Stomach smooth muscle (tissue), 2 donors: ENCODE results near the gene CCDC182.

Source experiments
- H3K27ac ChIP-seq: one replicate; pipeline ENCODE4 v1.7.0; 2013; ENCODE audit warnings: mild to moderate bottlenecking, low read length, inconsistent platforms
- H3K27me3 ChIP-seq, 2 donors: one replicate each; pipeline ENCODE4 v1.7.0; 2013; ENCODE audit warnings: low read length in 2 of 2; ENCODE audit not compliant: insufficient read depth in 2 of 2, control insufficient read depth in 1 of 2
- H3K36me3 ChIP-seq, 2 donors: one replicate each; pipeline ENCODE4 v1.7.0; 2013; ENCODE audit warnings: low read length in 2 of 2; ENCODE audit not compliant: control insufficient read depth in 2 of 2, insufficient read depth in 2 of 2
- H3K4me1 ChIP-seq: one replicate; pipeline ENCODE4 v1.7.0; 2013; ENCODE audit warnings: low read length; ENCODE audit not compliant: control insufficient read depth, insufficient read depth
- H3K4me3 ChIP-seq, 2 donors: one replicate each; pipeline ENCODE4 v1.7.0; 2013; ENCODE audit warnings: low read length in 2 of 2
- H3K9ac ChIP-seq, 2 donors: one replicate each; pipeline ENCODE4 v1.7.0; 2013; ENCODE audit warnings: low read length in 2 of 2, mild to moderate bottlenecking in 1 of 2
- H3K9me3 ChIP-seq, 2 donors: one replicate each; pipeline ENCODE4 v1.7.0; 2013; ENCODE audit warnings: low read length in 2 of 2; ENCODE audit not compliant: control insufficient read depth in 2 of 2
- donor health status: healthy.
- donor health status: Pancreatic carcinoma.

CCDC182 gene

DNA sequence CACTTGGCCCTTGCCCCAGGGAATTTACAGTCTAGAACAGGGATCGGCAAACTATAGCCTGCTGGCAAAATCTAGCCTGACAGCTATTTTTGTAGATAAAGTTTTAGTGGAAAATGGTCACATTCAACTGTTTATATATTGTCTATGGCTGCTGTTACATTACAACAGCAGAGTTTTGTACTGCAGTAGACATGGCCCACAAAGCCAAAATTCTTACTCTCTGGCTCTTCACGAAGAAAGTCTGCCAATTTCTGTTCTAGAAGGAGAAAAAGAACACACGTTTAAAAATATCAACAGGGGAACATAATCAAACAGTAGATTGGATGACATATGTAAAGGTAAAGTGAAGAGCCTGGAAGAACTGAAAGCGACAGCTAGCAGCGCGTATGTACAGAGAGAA lies 33.2 kb upstream of the CCDC182 start:
- H3K4me3 ChIP-seq, result no peak overlapping the region
- no peaks in the 10 kb centered on the region for H3K9me3 ChIP-seq
- H3K27me3 ChIP-seq, result peaks cover 7 to 8% of the 10 kb centered on the region in 2 donors
- H3K36me3 ChIP-seq, result no peaks in the 10 kb centered on the region
- H3K4me1 ChIP-seq, result peaks cover 18% of the 10 kb centered on the region
- no peak overlapping the region for H3K27ac ChIP-seq
- H3K9ac ChIP-seq, result no peak overlapping the region

DNA sequence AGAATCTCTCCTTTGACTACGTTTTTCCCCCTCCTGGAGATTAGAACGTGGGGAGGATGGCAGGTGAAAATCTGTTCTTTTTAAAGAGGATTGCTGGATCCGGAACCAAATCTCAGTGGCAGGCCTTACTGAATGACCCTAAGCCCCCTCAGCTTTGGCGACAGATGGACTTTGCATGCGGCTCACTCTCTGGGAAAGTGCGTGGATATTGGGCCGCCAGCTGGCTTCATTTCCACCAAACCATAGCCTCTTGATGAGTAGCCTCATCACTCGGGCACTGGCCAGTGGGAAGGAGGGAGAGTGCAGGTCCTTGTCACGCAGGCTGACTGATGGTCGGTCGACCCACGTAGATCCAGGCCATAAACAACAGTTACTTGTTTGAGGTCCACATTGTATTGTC lies 31.3 kb upstream of the CCDC182 start:
- H3K36me3 ChIP-seq, result no peaks in the 10 kb centered on the region
- no peaks in the 10 kb centered on the region for H3K9me3 ChIP-seq
- H3K4me1 ChIP-seq, result peaks cover 5% of the 10 kb centered on the region
- no peak overlapping the region for H3K27ac ChIP-seq
- no peak overlapping the region for H3K9ac ChIP-seq
- H3K4me3 ChIP-seq, result no peak overlapping the region
- H3K27me3 ChIP-seq, result peaks cover 0 to 4% of the 10 kb centered on the region in 2 donors

DNA sequence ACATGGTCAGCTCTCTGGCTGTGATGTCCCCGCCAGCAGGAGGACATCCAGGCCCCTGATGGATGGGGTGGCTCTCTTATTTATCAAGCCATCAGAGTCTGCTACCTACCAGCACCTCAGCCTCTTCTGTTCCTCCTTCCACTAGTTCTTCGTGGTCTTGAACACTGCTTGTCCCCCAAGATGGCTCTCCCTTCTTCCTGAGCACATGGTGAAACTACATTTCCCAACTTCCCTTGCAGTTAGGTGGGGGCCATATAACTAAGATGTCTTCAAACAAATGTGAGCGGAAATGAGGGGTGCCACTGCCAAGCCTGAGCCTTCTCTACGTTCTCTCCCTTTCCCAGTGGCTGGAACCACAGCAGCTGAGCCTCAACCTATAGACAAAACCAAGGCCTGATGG lies 29.8 kb upstream of the CCDC182 start:
- no peak overlapping the region for H3K27ac ChIP-seq
- no peaks in the 10 kb centered on the region for H3K36me3 ChIP-seq
- H3K4me1 ChIP-seq, result peaks cover 5% of the 10 kb centered on the region
- H3K27me3 ChIP-seq, result peaks cover 0 to 4% of the 10 kb centered on the region in 2 donors
- H3K9ac ChIP-seq, result no peak overlapping the region
- H3K9me3 ChIP-seq, result no peaks in the 10 kb centered on the region
- H3K4me3 ChIP-seq, result no peak overlapping the region

DNA sequence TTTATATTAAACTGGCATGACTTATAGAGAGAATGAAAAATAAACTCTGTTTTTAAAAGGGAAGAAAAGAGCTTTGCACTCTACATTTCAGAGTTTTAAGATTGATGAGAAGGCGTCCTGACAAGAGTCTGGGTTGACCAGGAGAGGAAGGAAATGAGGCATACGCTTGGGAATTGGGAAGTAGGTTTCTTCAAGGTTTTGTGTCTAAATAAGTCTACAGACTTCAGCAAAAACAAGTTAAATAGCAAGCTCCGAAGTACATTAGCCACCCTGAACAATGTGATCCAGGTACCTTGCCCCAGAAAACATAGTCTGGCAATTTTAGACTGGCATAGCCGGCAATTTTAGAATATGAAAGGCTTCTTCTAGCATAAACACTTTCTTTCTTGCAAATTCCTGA lies 28.5 kb upstream of the CCDC182 start:
- peaks cover 0 to 4% of the 10 kb centered on the region in 2 donors for H3K27me3 ChIP-seq
- no peak overlapping the region for H3K27ac ChIP-seq
- H3K4me3 ChIP-seq, result no peak overlapping the region
- no peaks in the 10 kb centered on the region for H3K9me3 ChIP-seq
- H3K36me3 ChIP-seq, result no peaks in the 10 kb centered on the region
- H3K4me1 ChIP-seq, result peaks cover 5% of the 10 kb centered on the region
- H3K9ac ChIP-seq, result no peak overlapping the region

DNA sequence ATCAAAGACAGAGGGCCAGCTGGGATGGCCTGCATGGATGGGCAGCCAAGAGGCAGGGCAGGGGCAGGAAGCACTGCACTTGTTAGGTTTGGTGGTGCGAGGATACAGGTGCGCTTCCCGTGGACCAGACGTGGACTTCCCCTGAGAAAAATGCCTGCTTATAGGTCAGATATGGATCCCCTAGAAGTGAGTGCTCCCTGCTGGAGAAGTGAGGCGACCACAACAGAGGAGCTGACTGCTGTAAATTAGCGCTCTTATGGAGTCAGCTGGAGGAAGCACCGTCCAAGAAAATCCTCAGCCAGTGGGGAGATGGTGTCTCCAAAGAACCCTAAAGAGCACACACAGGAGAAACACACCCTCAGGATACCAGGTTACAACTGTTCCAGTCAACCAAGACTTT lies 27.7 kb upstream of the CCDC182 start:
- Histone ChIP-seq H3K4me3 (no peak overlapping the region), H3K9me3 (no peaks in the 10 kb centered on the region)

DNA sequence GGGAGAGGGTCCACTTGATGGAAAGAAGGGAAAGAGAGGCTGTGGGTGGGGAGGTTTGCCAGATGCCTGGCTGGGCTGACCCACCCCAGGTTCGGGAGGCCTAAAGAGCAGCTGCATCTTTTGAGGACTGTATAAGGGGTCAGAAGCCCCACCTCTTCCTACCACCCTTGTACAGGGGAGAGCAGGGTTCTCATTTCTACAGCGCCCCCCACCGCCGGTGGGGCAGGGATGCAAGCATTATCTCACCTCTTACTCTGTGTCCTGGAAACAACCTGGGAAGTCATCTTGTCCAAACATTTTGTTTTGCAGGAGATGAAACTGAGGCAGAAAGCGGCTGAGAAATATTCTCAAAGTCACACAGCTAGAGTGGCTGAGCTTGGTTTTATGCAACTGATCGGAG lies 22.5 kb upstream of the CCDC182 start:
- H3K4me1 ChIP-seq, result no peaks in the 10 kb centered on the region
- no peak overlapping the region for H3K4me3 ChIP-seq
- H3K36me3 ChIP-seq, result no peaks in the 10 kb centered on the region
- H3K9ac ChIP-seq, result no peak overlapping the region
- H3K9me3 ChIP-seq, result no peaks in the 10 kb centered on the region
- H3K27me3 ChIP-seq, result no peaks in the 10 kb centered on the region
- no peak overlapping the region for H3K27ac ChIP-seq

More for the DNA sequence above, 27.7 kb upstream of the CCDC182 start:
- Histone ChIP-seq H3K27ac (no peak overlapping the region), H3K36me3 (no peaks in the 10 kb centered on the region), H3K9ac (no peak overlapping the region), H3K27me3 (peaks cover 0 to 4% of the 10 kb centered on the region in 2 donors), H3K4me1 (peaks cover 5% of the 10 kb centered on the region)

DNA sequence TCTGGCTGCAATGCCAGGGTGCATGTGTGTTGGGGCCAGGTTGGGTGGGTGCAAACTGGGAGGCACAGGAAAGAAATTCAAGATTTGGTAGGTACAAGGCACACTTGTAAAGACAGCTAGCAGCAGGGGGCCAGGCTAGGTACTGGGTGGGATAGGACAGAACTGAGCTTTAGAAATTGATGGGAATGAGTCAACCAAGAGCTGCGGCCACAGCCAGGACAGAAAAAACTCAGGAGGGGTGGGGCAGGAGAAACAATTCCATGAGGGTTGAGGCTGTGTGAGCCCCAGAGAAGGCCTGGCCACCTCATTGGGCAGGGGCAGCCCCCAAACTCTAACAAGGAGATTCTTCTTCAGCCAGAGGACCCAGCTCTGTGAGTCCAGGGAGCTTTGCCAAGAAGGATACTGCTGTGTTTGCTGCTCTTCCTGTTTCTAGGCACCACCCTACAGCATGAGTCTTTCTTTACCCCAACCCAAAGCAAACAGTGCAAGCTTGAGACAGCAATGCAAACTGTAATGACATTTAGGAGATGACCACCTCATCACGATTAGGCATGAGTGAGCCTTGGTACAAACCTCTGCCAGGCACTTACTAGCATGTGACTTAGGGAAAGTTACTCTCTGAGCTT lies 21.3 kb upstream of the CCDC182 start:
- Histone ChIP-seq H3K9me3 (no peaks in the 10 kb centered on the region), H3K4me3 (no peak overlapping the region), H3K4me1 (no peaks in the 10 kb centered on the region), H3K27me3 (peaks cover 6% of the 10 kb centered on the region in 2 donors), H3K36me3 (no peaks in the 10 kb centered on the region), H3K27ac (no peak overlapping the region), H3K9ac (no peak overlapping the region)

DNA sequence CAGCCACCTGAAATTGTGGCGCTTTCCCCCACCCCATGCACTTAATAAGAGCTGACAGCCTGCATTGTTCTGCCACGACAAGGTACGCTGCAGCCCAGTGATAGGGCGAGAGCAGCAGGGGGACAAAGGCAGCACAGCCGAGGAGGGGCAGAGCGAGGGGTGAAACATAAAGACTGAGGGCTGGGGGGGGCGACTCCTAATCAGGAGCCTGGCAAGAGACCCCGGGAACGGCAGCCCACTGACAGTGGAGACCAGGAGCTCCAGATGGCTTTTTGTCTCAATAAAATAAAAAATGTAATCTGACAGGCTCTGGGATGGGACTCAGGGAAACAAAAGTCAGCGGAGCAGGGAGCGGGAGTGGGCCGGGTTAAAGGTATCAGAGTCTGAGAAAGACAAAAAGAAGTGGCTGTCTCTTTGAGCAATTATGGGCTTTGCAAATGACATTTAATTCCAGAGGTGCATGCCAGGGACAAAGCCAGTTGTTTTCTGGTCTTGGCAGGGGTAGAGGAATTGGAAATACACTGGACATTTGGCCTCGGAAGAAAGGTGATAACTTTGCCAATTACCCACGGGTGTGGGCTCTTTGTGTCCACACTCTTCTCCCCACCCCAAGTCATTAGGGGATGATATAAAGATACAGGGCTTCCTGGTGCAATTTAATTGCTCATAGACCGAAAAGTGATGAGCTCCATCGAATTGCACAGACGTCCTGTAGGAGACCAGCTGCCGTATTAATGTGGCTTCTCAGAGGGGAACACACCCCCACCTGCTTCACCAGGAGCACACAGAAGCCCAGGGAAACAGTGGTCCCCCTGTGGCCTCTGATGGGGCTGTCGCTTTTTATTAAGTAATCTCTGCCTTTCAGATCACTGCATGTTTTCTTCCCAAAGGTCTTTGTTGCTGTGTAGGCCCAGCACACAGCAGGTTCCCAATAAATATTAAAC lies 17.6 kb upstream of the CCDC182 start:
- H3K27ac ChIP-seq, result no peak overlapping the region
- H3K4me1 ChIP-seq, result no peaks in the 10 kb centered on the region
- H3K9me3 ChIP-seq, result no peaks in the 10 kb centered on the region
- H3K9ac ChIP-seq, result no peak overlapping the region
- peaks cover 6% of the 10 kb centered on the region in 2 donors for H3K27me3 ChIP-seq
- no peak overlapping the region for H3K4me3 ChIP-seq
- H3K36me3 ChIP-seq, result no peaks in the 10 kb centered on the region

DNA sequence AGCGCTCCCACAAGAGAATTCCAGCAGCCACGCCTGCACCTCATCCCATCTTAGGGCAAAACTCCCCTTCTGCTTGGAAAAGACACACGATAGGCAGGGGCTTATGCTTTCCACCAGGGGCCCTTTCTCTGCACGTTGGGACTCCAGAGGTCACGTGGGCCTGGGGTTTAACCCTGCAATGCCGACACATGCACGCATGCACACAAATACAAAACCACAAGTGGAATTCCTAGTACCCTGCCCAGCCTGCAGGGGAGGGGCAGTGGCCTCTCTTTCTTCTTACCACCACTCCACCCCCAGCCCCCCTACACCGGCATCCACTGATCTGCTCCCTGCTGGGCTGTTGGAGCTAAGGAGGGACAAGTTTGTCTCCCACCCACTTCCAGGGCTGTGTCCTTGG lies 16.8 kb upstream of the CCDC182 start:
- Histone ChIP-seq H3K9ac (no peak overlapping the region), H3K27ac (no peak overlapping the region), H3K27me3 (peaks cover 6% of the 10 kb centered on the region in 2 donors), H3K36me3 (no peaks in the 10 kb centered on the region), H3K4me3 (no peak overlapping the region), H3K9me3 (no peaks in the 10 kb centered on the region), H3K4me1 (no peaks in the 10 kb centered on the region)

DNA sequence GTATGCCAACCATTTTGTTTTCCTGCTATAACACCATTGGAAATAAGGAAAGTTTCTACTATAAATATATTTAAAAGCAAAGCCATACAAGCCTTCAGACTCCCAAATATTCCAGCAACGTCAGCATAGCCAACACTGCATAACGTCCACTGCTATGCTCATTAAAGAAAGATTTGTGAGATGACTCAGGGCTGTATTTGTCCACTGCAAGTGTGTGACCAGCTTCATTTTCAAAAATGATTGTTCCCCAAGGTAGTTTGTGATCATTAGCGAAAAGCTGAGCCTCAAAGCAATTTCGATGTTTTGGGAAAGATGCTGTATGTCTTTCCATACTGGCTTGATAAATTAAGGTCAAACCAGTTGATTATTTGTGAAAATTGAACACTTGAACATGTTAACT lies 14.9 kb upstream of the CCDC182 start:
- Histone ChIP-seq H3K27ac (no peak overlapping the region), H3K4me1 (no peaks in the 10 kb centered on the region), H3K4me3 (no peak overlapping the region), H3K9ac (no peak overlapping the region), H3K27me3 (peaks cover 6% of the 10 kb centered on the region in 2 donors), H3K9me3 (no peaks in the 10 kb centered on the region), H3K36me3 (no peaks in the 10 kb centered on the region)

DNA sequence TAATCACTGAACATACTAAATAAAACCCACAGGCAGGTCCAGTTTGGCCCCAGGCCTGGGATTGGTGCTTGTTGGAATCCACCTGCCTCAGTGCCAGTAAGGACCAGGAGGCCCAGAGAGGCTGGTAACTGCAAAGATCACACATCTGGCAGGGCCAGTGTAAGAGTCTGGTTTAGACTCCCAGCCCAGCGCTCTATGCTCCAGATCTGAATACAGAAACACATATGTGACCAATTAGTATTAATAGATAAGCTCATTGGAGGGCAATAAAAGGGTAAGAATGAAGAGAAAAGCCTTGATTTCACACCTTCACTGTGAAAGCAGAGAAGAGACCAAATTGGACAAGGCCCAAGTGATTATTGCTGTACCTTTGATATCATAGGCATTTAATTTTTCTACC lies 13.6 kb upstream of the CCDC182 start:
- Histone ChIP-seq H3K9me3 (no peaks in the 10 kb centered on the region), H3K4me3 (no peak overlapping the region), H3K4me1 (no peaks in the 10 kb centered on the region)

More for the DNA sequence above, 13.6 kb upstream of the CCDC182 start:
- no peak overlapping the region for H3K9ac ChIP-seq
- H3K27ac ChIP-seq, result no peak overlapping the region
- H3K36me3 ChIP-seq, result no peaks in the 10 kb centered on the region
- peaks cover 6% of the 10 kb centered on the region in 2 donors for H3K27me3 ChIP-seq
